Activated CD4-positive, alpha-beta memory T cell treated with anti-CD3 and anti-CD28 coated beads, Interleukin-2, amount 10 ng/mL, durations not matched to agents 7 days and 5 days (primary cell): ENCODE data around the gene DSTN. TPM values are rescaled to one million over a fixed set of nuclear protein-coding genes. Genes with fewer than 3 reads are reported as not detected.

Experiments
- CTCF ChIA-PET: fragments of 350-600 bp; sonication (Branson Sonifier 250); formaldehyde crosslinking; loops from one replicate; lab custom pipeline; 2021; ENCODE audit warnings: antibody characterized with exemption, inconsistent platforms; lab: Charles Lee
- POLR2A ChIA-PET: fragments of 350-600 bp; sonication (Branson Sonifier 250); formaldehyde crosslinking; loops from one replicate; lab custom pipeline; 2021; ENCODE audit warnings: antibody characterized with exemption; lab: Charles Lee
- DNase-seq: peaks from one replicate; pipeline ENCODE4 v3.0.0-alpha.2; 2020
- H3K27ac Mint-ChIP-seq: one replicate; pipeline ENCODE4 v1.8.0; 2021; ENCODE audit warnings: mild to moderate bottlenecking, mixed read lengths
- H3K27me3 Mint-ChIP-seq: one replicate; pipeline ENCODE4 v1.8.0; 2021; ENCODE audit warnings: mixed read lengths
- H3K36me3 Mint-ChIP-seq: one replicate; pipeline ENCODE4 v1.8.0; 2021; ENCODE audit warnings: low read depth, mixed read lengths
- H3K4me1 Mint-ChIP-seq: one replicate; pipeline ENCODE4 v1.8.0; 2021; ENCODE audit warnings: mixed read lengths
- H3K4me3 Mint-ChIP-seq: one replicate; pipeline ENCODE4 v1.8.0; 2021; ENCODE audit warnings: mild to moderate bottlenecking, mixed read lengths
- H3K9me3 Mint-ChIP-seq: one replicate; pipeline ENCODE4 v1.8.0; 2021; ENCODE audit warnings: mixed read lengths
- total RNA-seq, 2 experiments: library from RNA; stranded (reverse); gene quantifications; one replicate each; pipeline ENCODE4 v1.2.3, GENCODE V29; 2021

The DSTN gene
- total RNA-seq = 100 to 1,000 TPM; 104 to 109 TPM

DNA sequence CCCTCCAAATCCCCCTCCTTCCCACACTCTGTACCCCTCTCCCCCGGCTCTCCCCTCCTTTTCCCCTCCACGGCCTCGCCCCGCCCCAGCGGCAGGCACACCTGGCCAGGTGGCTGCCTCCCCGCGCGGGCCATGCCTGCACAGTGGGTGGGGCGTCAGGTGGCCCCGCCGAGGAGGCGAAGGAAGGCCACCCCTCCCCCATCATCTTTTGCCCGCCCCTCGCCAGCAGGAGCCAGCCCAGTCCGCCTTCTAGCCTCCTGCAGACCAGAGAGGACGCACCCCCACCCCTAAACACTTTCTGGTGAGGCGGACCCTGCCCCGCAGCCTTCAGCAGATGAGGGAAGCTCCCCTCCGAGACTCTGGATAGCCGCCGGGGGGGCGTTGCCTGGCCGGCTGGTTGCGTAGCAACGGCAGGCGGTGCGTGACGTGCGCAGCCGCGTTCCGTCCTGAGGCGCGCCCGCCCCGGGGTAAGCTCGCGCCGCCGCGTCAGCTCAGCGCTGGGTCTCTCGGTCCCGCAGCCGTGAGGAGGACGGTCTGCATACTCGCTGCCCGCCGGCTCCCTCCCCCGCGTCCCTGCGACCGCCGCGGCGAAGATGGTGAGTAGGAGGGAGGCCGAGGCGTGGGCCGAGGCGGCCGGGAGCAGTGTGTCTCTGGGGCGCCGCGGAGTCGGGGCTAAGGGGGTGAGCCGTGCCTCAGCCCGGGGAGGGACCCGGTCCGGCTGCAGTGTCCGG lies at the start of gene DSTN:
Gene DSTN, plus strand, starts transcription at position 460 of the 731 bp plus-strand sequence. Its CDS starts 134 bp downstream, at position 594.
- Mint-ChIP-seq H3K27ac (peak within 1 kb of the TSS; percentile 83), H3K27me3 (peaks cover 16% of the 10 kb centered on the region), H3K4me3 (peak within 1 kb of the TSS; percentile 85), H3K36me3 (peaks cover 4% of the 10 kb centered on the region), H3K9me3 (no peaks in the 10 kb centered on the region), H3K4me1 (peaks cover 33% of the 10 kb centered on the region)
- ChIA-PET CTCF (interaction anchor here (0.7 to 3.5 kb wide), 15 partner anchors 10 to 369 kb away, joined by 3 to 28 read pairs (median 5); partner anchors contain the start of genes BFSP1 and RRBP1), POLR2A (interaction anchor here (0.9 to 3.5 kb wide), 20 partner anchors 9 to 417 kb away, joined by 3 to 47 read pairs (median 6); partner anchors contain the start of genes BFSP1, MGME1, RRBP1 and SNX5)
- DNase-seq = peak; percentile 90

DNA sequence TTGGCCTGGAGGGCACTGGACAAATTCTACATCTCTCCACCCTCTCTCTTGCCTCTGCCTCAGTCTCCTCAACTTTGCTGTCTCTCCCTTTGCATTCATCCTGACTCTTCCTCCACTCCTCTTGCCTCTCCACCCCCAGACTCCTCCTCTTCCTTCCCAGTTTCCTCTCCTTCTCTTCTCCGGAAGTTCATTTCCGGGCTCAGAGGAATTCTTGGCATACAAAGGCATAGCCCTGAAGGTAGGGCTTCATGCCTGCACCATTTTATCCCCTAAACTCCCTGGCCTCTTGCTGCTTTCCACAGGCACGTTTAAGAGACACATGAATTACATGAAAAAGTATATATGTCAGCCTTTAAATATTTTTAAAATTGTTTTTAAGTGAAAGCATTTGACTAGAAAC lies 49.3 kb upstream of the DSTN start:
- no peak overlapping the region for H3K4me3 Mint-ChIP-seq
- H3K36me3 Mint-ChIP-seq = peaks cover 8% of the 10 kb centered on the region
- no peaks in the 10 kb centered on the region for H3K9me3 Mint-ChIP-seq
- ChIA-PET POLR2A (no interaction called here), CTCF (interaction anchor here (1.0 to 1.3 kb wide), 2 partner anchors 10 to 17 kb away, joined by 3 to 4 read pairs; no protein-coding TSS in a partner anchor)
- H3K27me3 Mint-ChIP-seq = peaks cover 7% of the 10 kb centered on the region
- no peak for DNase-seq
- H3K4me1 Mint-ChIP-seq = peaks cover 19% of the 10 kb centered on the region
- H3K27ac Mint-ChIP-seq = no peak overlapping the region

DNA sequence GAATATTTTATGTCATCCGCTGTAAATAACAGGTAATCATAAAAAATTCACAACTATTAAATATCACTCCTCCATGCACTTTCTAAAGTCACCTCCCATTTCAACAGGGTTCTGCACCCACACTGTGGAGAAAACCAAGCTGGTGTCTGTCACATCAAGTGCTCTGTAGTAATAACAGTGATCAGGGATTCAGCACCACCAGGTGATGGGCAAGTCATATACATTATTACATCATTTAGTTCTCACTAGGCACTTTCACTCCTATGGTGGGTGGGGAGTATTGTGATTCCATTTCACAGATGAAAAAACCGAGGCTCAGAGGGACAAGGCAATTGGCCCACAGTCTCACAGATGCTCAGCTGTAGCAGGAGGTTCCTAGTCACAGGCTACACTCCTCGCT lies 47.3 kb upstream of the DSTN start:
- Mint-ChIP-seq H3K4me1 (peaks cover 11% of the 10 kb centered on the region), H3K4me3 (no peak overlapping the region), H3K36me3 (peaks cover 2% of the 10 kb centered on the region), H3K27ac (no peak overlapping the region), H3K27me3 (peaks cover 6% of the 10 kb centered on the region), H3K9me3 (no peaks in the 10 kb centered on the region)
- CTCF ChIA-PET = no interaction called here
- POLR2A ChIA-PET = interaction anchor here (1.6 kb wide), 1 partner anchor 11 kb away, joined by 5 read pairs; no protein-coding TSS in a partner anchor
- DNase-seq = no peak

DNA sequence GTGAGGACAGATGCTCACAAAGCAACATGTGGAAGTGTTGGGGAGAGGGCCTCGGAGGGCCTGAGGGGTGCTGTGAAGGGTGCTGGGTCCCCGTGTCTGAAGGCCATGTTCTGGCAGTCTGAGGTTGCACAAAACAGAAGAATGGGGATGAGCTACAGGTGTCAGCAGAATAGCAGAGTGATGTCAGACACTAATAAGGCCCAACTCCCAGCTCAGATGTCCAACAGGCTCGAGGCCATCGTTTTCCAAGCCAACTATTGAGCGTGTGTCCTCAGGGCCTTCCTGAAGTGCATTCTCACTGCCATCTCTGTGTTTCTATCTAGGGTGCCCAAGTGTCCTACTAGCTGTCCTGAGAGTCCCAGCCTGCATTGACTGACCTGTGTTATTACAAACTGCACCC lies 46.5 kb upstream of the DSTN start:
- H3K36me3 Mint-ChIP-seq = no peaks in the 10 kb centered on the region
- DNase-seq = no peak
- ChIA-PET POLR2A (interaction anchor here (1.6 kb wide), 1 partner anchor 12 kb away, joined by 5 read pairs; no protein-coding TSS in a partner anchor), CTCF (no interaction called here)
- H3K4me1 Mint-ChIP-seq = peaks cover 11% of the 10 kb centered on the region
- no peak overlapping the region for H3K27ac Mint-ChIP-seq
- peaks cover 6% of the 10 kb centered on the region for H3K27me3 Mint-ChIP-seq
- no peak overlapping the region for H3K4me3 Mint-ChIP-seq
- H3K9me3 Mint-ChIP-seq = no peaks in the 10 kb centered on the region

DNA sequence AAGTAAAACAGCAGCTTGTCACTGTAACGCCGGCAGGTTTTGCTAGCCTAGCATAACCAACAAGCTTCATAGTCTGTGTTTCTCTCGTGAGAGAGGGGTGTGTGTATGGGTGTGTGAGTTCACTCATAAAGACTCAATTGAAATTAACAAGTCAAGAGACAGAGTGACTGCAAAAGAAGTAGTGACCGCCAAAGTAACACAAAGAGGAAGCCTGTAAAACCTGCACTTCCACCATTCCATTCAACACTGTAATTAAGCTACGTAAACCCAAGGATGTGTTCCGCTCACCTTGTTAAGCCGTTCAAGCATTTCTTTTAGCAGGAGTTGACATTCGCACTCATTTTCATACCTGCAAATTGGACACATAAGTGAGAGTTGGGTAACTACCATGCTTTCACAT lies 45.3 kb upstream of the DSTN start:
- Mint-ChIP-seq H3K27ac (no peak overlapping the region), H3K9me3 (no peaks in the 10 kb centered on the region), H3K4me1 (peaks cover 11% of the 10 kb centered on the region), H3K27me3 (peaks cover 6% of the 10 kb centered on the region), H3K36me3 (no peaks in the 10 kb centered on the region), H3K4me3 (no peak overlapping the region)
- no peak for DNase-seq
- POLR2A ChIA-PET = no interaction called here
- CTCF ChIA-PET = interaction anchor here (0.7 kb wide), 1 partner anchor 19 kb away, joined by 3 read pairs; no protein-coding TSS in a partner anchor

DNA sequence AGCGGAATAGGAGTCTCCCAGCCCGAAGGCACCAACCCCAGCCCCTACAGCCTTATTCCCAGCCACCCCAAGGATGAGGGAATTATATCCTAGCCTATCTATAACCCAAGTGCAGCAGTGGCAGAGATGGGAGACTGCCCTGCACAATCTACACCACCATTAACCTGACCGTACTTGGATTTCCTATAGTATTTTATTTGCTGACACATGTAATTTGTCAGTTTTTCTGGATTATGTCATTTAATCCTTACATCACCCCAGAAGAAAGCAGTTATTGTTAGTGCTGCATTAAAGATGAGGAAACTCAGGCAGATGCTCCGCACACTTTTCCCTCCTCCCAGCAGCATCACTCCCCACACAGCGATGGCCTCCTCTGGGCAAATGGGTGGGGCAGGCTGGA lies 44.7 kb upstream of the DSTN start:
- ChIA-PET CTCF (no interaction called here), POLR2A (interaction anchor here (0.5 kb wide), 1 partner anchor 614 kb away, joined by 3 read pairs; no protein-coding TSS in a partner anchor)
- Mint-ChIP-seq H3K27ac (no peak overlapping the region), H3K27me3 (peaks cover 6% of the 10 kb centered on the region), H3K36me3 (no peaks in the 10 kb centered on the region), H3K4me3 (no peak overlapping the region), H3K9me3 (no peaks in the 10 kb centered on the region), H3K4me1 (peaks cover 14% of the 10 kb centered on the region)
- DNase-seq = no peak

DNA sequence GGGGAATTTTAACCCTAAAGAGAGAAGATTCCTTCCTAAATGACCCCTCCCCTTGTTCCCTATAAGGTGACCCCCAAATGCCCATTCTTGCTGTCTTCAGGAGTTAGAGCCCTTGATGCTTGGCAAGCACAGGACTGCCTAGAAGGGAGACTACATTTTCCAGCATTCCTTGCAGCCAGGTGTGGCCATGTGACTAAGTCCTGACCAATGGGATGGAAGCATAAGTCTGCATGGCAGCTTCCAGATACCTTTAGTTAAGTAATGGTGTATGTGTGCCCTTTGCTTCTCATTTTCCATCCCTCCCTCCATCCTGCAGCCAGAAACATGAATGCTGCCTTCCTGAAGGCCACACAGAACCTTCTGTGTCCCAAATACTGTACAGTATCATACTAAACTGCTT lies 44.2 kb upstream of the DSTN start:
- H3K4me3 Mint-ChIP-seq = no peak overlapping the region
- H3K4me1 Mint-ChIP-seq = peaks cover 16% of the 10 kb centered on the region
- peak; percentile 32 for DNase-seq
- ChIA-PET POLR2A (interaction anchor here (0.5 kb wide), 1 partner anchor 613 kb away, joined by 3 read pairs; no protein-coding TSS in a partner anchor), CTCF (interaction anchor here (1.0 kb wide), 1 partner anchor 11 kb away, joined by 3 read pairs; no protein-coding TSS in a partner anchor)
- H3K27ac Mint-ChIP-seq = no peak overlapping the region
- H3K9me3 Mint-ChIP-seq = no peaks in the 10 kb centered on the region
- H3K27me3 Mint-ChIP-seq = peaks cover 4% of the 10 kb centered on the region
- H3K36me3 Mint-ChIP-seq = no peaks in the 10 kb centered on the region

DNA sequence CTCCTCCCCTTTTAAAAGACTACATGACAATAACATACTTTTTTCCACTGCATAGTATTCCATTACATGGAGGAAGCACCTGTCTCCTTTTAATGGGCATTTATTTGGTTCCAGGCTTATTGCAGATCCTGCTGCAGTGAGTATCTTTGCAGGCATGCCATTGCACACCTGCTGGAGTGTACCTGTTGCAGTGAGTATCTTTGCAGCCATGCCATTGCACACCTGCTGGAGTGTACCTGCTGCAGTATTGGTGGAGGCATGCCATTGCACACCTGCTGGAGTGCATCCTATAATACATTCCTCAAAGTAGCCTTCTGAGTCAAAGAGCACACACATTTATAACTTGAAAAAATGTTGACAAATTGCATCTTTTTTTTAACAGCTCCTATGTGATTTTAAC lies 40.3 kb upstream of the DSTN start:
- Mint-ChIP-seq H3K27me3 (peaks cover 3% of the 10 kb centered on the region), H3K9me3 (no peaks in the 10 kb centered on the region), H3K4me1 (peaks cover 37% of the 10 kb centered on the region), H3K36me3 (no peaks in the 10 kb centered on the region), H3K27ac (no peak overlapping the region), H3K4me3 (no peak overlapping the region)
- no peak for DNase-seq
- CTCF ChIA-PET = interaction anchor here (1.7 to 8.2 kb wide), 4 partner anchors 10 to 153 kb away, joined by 4 to 77 read pairs (median 11); partner anchors contain the start of gene RRBP1
- POLR2A ChIA-PET = interaction anchor here (1.5 to 4.9 kb wide), 5 partner anchors 17 to 434 kb away, joined by 3 to 71 read pairs (median 15); partner anchors contain the start of gene DSTN

DNA sequence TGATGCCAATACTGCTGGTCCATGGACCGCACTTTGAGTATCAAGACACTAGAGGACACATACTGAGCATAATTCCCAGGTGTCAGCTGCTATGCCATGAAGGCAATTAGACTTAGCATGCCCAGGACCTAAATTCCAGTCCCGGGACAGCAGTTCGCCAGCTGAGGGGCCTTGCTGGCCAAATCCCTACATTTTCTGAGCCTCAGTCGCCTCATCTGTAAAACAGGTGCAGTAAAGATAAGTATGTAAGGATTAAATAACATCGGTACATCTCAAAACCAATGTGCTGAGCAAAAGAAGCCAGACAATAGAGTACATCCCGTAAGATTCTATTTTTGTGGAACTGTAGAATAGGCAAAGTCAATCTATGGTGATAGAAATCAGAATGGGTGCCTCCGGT lies 39.7 kb upstream of the DSTN start:
- CTCF ChIA-PET = interaction anchor here (0.9 to 8.2 kb wide), 8 partner anchors 9 to 152 kb away, joined by 3 to 77 read pairs (median 7); partner anchors contain the start of gene RRBP1
- Mint-ChIP-seq H3K36me3 (no peaks in the 10 kb centered on the region), H3K4me1 (peaks cover 37% of the 10 kb centered on the region), H3K9me3 (no peaks in the 10 kb centered on the region), H3K27ac (peak overlapping the region; percentile 83), H3K27me3 (peaks cover 3% of the 10 kb centered on the region), H3K4me3 (peak overlapping the region; percentile 67)
- DNase-seq = no peak
- POLR2A ChIA-PET = interaction anchor here (0.7 to 4.9 kb wide), 13 partner anchors 8 to 607 kb away, joined by 3 to 71 read pairs (median 13); partner anchors contain the start of genes DSTN, KAT14, PET117 and RRBP1

DNA sequence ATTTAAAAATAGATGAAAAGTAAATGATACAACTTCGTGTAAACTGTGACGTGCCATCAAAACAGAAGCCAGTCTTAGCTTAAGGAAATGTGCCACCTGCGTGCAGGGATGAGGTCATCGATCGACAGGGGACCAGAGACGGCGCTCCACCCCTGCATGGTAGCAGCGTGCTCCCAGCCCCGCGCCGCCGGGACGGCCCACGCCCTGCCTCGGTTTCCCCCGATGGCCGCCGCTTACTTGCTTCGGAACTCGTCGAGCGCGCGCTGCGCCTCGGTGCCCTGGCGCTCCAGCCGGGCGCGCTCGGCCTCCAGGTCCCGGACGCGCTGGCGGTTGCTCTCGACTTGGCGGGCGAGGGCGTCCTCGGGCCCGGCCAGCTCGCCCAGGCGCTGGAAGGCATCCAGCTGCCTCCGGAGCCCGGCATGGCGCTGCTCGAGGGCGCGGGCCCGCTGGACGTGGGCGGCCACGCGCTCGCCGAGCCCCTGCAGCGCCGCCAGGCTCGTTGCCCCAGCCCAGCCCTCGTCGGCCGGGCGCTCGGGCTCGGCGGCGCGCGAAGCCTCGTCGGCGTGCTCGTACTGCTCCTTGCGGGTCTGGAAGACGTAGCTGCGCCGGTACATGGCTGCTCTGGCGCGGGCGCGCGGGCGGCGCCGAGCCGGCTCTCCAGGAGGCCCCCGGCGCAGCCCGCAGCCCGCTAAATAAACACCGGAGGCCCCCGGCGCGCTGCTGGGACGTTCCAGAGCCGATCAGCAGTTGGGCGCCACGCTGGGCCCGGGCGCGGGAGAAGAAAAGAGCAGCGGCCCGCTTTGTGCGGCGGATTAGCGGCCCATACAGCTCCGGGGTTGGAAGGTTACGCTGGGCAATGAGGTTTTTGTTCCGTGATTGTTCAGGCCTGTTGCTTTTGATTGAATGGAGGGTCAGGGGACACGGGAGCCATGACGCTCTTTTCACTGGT lies 38.9 kb upstream of the DSTN start, which contains the start of gene BFSP1:
Gene BFSP1, minus strand, starts transcription at position 664 of the 949 bp plus-strand sequence. Its CDS starts 50 bp downstream, at position 614.
- H3K4me1 Mint-ChIP-seq = peaks cover 33% of the 10 kb centered on the region
- H3K4me3 Mint-ChIP-seq = peak within 1 kb of the TSS; percentile 95
- peak within 1 kb of the TSS; percentile 94 for H3K27ac Mint-ChIP-seq
- CTCF ChIA-PET = interaction anchor here (0.7 to 8.2 kb wide), 17 partner anchors 9 to 440 kb away, joined by 3 to 77 read pairs (median 3); partner anchors contain the start of genes DSTN and RRBP1
- no peaks in the 10 kb centered on the region for H3K27me3 Mint-ChIP-seq
- DNase-seq = peak; percentile 75
- no peaks in the 10 kb centered on the region for H3K9me3 Mint-ChIP-seq
- no peaks in the 10 kb centered on the region for H3K36me3 Mint-ChIP-seq
- POLR2A ChIA-PET = interaction anchor here (0.6 to 4.9 kb wide), 19 partner anchors 9 to 977 kb away, joined by 3 to 71 read pairs (median 6); partner anchors contain the start of genes DSTN, KAT14, PET117 and RRBP1

DNA sequence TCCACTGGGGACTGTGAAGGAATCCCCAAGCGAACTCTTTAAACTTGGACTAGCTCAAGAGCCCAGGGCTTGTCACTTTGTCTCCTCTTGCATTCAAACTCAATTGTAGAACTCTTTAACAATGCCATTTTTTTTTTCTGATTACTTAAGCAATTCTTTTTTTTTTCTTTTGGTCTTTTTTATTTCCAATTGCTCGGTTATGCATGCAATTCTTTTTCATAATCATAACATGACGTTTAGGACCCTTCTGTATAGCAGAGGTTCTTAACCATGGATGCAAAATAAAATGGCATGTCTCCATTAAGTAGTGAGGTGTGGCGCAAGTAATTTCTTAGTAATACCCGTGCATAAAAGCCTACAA lies 38.2 kb upstream of the DSTN start:
- DNase-seq = no peak
- H3K36me3 Mint-ChIP-seq = no peaks in the 10 kb centered on the region
- H3K4me1 Mint-ChIP-seq = peaks cover 35% of the 10 kb centered on the region
- H3K9me3 Mint-ChIP-seq = no peaks in the 10 kb centered on the region
- POLR2A ChIA-PET = interaction anchor here (0.6 to 4.9 kb wide), 16 partner anchors 19 to 976 kb away, joined by 3 to 71 read pairs (median 6); partner anchors contain the start of genes DSTN, KAT14, PET117 and RRBP1
- H3K27me3 Mint-ChIP-seq = peaks cover under 1% of the 10 kb centered on the region
- CTCF ChIA-PET = interaction anchor here (0.7 to 8.2 kb wide), 14 partner anchors 15 to 439 kb away, joined by 3 to 77 read pairs (median 3); partner anchors contain the start of genes DSTN and RRBP1
- peak overlapping the region; percentile 94 for H3K27ac Mint-ChIP-seq
- H3K4me3 Mint-ChIP-seq = peak overlapping the region; percentile 95
